ENCODE measurements around the gene CSN1S1.
"Not testable (repeated sequence)": the region's sequence is repeated elsewhere in the genome, so short reads cannot be mapped to it uniquely, and the experiment has no call there.

Gene CSN1S1, protein sequence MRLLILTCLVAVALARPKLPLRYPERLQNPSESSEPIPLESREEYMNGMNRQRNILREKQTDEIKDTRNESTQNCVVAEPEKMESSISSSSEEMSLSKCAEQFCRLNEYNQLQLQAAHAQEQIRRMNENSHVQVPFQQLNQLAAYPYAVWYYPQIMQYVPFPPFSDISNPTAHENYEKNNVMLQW

DNA sequence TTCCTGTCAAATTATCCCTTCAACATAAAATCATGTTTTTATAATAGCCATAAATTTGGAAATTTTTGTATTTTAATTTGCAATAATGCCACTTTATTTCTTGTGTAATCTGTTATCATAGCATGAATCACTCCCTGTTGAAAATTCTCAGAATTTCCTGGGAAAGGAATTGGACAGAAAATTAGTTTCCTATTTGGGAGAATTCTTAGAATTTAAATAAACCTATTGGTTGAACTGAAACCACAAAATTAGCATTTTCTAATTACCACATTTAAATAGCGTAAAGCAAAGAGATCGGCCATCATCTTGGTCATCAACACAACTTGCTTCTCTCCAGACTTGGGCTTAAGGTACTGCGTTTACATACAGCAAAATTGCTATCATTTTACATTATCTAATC is at the start of gene CSN1S1:
Gene CSN1S1 (plus strand): TSS at position 301 of the 400 bp plus-strand sequence. CDS start 1,488 bp downstream, outside the sequence.
- no peak for DNase-seq (ENCODE audit: low read depth in 2 of 2)

DNA sequence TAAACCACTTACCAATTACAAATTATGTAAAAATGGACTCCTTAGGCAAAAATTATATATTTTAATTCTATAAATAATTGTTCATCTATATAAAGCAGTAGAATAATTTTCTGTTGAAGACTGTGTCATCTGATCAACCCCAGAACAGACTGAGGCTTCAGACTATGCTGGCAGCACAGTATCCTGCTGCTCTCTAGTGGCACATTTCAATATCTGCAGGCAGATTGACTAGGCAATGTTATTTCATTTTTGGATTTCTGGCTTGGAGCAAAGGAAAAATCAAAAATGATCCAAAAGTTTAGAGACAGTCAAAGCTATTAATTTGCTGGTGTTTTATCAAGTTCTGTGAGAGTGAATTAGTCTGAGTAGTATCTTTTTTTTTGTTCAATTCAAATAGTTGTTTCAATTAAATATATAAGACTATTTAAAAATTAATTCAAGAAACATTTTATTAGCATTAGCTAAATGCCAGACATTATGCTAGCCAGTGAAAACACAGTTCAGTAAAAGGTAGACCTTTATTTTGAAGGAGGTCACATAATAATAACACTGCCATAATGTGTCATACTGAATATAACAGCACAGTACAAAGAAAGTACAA is 49.6 kb upstream of the CSN1S1 start:
- peak; percentile 1 to 4 for DNase-seq (ENCODE audit: low read depth in 2 of 2)

DNA sequence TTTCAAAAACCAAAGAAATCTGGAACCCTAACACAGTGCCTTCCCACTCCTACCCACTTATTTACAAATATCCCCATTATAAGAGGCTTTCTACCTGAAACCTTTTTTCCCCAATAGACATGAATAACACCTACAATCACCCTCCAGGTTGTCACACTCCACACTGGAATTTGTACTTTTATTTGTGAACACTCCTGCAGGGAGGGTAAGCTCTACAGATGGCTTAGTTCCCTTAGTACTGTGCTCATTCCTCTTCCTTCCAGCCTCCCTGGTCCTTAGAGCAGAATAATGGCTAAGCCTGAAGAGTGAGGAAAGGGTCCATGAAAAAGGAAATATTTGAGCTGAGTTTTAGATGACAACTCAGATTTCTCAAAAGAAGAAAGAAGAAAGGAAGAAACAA is 48.7 kb upstream of the CSN1S1 start:
- DNase-seq (ENCODE audit: low read depth in 2 of 2): no peak

DNA sequence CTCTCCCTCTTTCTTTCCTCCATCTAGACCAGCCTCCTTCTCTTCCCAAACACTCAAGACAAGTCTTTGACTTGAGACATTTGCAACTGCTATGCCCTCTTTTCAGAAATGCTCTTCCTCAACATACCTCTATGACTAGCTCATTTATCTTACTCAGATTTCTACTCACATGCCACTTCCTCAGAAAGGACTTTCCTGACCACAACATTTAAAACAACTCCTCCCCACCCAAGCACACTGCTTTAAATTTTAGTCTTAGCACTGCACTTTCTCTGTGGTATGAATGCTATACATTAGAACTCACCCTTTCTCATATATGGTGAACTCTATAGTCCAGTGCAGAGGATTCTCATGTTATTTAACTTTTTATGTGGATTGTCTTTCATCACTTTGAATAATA is 42.5 kb upstream of the CSN1S1 start:
- DNase-seq (ENCODE audit: low read depth in 2 of 2): no peak

DNA sequence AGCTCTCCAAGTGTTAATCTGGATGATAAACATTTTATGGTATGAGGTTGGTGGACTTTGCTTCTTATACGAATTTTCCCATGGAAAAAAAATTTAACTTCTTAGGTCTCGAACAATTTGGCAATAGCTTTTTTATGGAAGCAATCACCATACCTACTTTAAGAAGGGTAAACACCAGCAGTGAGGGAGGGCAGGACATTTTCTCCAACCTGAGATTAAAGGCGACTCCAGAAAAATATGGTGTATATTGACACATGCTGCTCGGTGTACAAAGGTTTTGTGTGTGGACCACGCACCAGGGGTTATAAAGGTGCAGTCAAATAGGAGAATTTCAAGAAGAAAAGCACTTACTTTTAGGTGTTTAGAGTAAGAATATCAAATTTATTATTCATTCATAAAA is 36.7 kb upstream of the CSN1S1 start:
- no peak for DNase-seq (ENCODE audit: low read depth in 2 of 2)

DNA sequence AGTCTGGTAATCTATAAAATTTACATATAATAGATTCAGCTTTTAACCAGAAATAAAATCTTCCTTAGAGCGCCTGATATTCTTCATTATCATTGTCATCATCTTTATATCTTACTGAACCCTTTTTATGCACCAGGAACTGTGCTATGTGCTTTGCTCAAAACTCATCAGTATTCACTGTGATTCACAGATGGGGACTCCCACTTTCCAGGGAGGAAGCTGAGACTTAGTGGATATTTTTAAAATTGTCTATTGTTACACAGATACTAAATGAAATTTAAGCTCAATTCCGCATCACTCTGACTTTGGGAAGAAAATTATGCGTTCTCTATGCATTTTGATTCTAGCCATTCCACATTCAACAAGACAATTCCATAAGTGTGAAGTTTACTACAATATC is 36.1 kb upstream of the CSN1S1 start:
- DNase-seq (ENCODE audit: low read depth in 2 of 2): no peak

DNA sequence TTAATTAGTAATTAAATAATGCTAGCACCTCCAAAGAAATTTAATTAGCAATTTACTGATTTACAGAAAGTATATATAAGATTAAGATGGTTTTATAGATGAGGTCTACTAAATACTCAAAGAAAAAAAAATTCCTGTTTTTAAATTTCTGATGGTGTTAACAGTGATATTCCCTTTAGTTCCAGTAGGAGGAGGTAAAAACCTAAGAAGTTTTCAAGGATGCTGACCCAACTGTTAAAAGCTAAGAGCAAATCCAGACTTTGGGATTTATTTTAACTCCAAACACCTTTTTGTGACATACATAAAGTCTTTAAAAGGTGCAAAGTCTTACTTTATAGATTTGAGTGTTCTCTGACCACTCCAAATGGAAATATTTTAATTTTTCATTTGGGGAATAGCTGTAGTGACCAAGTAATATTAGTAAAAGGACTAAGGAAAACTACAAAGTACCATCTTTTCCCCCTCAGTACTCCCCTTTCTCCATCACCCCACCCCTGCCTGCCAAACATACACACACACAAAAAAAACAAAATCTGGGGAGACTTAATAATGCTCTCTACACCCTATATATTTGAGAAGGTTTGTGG is 34.2 kb upstream of the CSN1S1 start:
- DNase-seq (ENCODE audit: low read depth in 2 of 2): no peak

DNA sequence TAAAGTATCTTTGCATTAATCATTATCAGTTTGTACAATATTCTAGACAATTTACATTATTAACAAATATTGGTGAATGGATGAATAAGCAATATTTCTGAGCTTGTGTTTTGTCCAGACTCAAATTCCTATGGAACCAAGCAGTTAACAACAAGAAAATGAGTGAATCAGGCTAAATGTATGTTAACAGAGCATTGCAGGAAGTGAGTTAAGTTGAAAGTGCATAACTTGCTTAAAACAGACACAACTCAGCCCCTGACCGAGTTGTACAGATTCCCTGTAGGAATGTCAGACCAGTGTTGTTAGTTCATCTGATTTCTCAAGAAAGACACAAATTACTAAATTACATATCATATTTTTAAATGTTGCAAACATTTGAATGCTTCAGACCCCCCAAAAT is 23.7 kb upstream of the CSN1S1 start:
- DNase-seq (ENCODE audit: low read depth in 2 of 2): no peak

DNA sequence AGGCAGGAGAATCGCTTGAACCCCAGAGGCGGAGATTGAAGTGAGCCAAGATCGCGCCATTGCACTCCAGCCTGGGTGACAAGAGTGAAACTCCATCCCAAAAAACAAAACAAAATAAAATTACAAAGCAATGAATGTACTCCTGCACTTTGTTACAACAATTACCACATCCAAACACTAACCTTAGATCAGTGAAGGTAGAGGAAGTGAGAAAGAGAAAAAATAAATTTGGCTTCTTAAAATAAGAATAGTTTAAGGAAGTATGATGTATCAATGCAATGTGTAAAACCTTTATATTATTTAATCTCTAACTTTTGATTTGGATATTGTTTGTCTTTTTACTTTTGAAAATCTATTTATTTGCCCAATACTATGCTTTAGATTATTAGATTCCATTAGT is 21.7 kb upstream of the CSN1S1 start:
- no peak for DNase-seq (ENCODE audit: low read depth in 2 of 2)

DNA sequence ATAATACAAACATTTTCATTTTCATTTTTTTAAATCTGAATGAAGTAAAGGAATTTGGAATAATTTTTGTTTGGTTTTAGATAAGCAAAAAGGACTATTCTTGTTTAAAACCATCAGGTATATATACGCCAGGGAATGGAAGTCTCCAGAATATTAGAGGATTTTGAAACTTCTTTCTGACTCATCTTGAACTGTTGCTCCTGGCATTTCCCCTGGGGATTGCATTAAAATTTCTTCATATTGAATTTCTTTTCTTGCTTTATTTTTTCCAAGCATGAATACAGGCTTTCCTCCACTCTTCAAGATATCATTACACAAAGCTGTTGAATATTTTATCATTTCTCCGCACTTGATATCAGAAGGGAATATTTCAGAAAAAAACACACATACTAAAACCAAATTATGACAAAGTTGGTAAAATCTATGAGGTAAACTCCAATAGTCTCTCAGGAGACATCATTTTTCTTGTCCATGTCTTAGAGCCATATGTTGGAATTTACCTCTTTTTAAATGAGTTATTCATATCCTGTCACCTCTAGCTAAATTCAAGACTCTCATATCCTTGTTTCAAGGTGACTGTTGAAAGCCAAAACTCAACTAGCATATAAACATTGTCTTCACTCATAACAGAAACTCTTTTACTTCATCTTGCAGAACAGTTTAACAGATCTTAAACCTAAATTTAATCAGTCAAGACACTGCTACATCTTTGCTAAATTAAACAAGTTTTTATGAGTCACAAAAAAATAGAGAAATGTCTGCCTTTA is 20.7 kb upstream of the CSN1S1 start:
- no peak for DNase-seq (ENCODE audit: low read depth in 2 of 2)

DNA sequence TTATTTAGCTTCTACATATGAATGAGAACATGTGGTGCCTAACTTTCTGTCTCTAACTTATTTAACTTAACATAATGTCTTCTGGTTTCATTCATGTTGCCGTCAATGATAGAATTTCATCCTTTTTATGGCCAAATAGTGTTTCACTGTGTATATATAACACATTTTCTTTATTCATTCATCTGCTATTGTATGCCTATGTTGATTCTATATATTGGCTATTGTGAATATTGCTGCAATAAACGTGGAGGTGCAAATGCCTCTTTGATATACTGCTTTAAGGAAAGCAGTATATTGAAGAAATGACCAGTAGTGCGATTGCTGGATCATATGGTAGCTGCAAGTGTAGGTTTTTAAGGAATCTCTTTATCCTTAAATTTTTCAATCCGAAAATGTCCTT is 10.0 kb upstream of the CSN1S1 start:
- no peak for DNase-seq (ENCODE audit: low read depth in 2 of 2)

DNA sequence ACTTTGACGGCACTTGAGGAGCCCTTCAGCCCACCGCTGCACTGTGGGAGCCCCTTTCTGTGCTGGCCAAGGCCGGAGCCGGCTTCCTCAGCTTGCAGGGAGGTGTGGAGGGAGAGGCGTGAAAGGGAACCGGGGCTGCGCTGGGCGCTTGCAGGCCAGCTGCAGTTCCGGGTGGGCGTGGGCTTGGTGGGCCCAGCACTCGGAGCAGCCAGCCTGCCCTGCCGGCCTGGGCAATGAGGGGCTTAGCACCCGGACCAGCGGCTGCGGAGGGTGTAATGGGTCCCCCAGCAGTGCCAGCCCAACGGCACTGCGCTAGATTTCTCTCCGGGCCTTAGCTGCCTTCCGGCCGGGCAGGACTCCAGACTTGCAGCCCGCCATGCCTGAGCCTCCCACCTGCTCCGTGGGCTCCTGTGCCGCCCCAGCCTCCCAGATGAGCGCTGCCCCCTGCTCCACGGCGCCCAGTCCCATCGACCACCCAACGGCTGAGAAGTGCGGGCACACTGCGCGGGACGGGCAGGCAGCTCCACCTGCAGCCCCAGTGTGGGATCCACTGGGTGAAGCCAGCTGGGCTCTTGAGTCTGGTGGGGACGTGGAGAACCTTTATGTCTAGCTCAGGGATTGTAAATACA is 7.0 kb upstream of the CSN1S1 start:
- DNase-seq (ENCODE audit: low read depth in 2 of 2): not testable (repeated sequence)

DNA sequence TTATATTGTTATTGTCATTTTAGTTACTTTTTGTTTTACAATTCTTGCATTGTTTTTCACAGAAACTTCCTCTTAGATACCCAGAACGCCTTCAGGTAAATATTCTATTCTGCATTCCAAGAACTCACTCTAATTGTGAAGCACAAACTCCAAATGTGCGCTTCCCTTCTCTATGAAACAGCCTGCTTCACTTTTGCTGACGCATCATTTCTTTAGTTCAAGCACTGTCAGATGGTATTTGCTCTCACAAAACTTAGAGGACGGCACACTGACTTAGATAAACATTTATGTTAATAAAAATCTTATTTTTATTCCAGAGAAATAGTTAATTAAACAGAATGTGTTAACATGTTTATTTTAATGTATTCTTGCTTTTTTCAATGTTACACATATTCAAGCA is 3.3 kb downstream of the CSN1S1 start:
- DNase-seq (ENCODE audit: low read depth in 2 of 2): no peak

DNA sequence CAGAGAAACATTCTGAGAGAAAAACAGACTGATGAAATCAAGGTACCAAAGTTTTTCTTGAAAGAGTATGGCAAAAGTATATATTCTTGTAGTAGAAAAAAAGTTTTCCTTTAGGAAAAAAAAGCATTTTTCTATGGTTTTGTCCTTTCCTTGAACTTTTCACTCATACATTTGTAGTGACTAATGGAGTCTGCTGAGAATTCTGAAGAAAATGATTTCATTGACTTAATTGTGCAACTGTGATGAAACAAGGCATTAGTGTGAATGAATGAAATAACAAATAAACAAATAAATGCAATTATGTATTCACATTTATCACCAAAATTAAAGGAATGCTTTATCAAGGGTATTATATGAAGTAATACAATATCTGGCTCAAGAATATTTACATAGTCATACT is 5.7 kb downstream of the CSN1S1 start:
- no peak for DNase-seq (ENCODE audit: low read depth in 2 of 2)

DNA sequence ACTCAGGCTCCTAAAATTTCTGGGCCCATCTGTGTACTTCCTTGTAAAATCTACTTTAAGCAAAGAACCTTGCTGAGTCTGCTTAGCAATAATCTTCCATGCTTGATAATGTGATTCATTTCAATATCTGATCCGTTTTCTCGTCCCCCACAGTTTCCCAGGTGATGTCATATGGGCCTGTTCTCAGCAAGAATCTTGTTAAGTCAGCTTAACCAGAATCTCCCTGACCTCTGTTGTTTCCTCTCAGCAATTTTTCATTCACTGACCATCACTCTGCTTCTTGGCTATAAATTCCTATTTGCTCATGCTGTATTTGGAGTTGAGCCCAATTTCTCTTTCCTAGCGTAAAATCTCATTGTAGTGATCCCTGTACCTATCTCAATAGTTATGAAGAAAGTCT is 20.7 kb downstream of the CSN1S1 start:
- no peak for DNase-seq (ENCODE audit: low read depth in 2 of 2)

DNA sequence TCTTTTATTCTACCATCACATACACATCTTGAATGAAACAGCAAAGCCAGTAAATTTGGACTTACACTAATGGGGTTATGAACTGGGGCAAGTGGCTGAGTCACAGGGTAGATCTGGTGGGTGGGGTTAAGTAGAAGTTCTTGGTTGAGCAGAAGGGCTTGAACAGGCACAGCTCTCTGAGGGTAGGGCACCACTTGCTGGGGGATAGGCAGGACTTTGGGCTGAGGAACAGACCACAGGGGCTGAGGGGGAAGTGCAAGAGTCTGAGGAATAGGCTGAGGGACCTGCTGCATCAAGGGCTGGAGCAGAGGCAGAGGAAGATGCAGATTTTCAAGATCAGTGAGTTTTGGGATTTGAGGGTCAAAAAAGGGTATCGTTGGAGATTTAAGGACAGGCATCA is 26.3 kb downstream of the CSN1S1 start:
- DNase-seq (ENCODE audit: low read depth in 2 of 2): no peak

DNA sequence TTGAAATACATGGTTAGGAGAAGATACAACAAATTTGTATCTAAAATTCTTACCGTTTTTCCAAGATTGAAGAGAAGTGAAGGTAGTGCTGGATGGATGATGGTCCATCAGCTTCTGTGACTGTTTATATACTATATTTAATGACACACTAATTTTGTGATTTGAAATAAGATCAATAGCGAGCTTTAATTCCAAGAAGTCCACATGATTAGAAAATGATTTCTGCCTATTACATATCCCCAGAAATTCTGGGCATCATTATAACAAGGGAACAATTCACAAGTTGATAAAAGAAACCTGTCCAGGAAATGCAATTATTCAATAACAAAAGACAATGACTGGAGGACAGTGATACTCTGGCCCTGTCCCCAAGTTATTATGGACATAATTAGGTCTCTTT is 34.8 kb downstream of the CSN1S1 start, which contains the start of gene CSN2:
Gene CSN2 (minus strand): TSS at position 101 of the 400 bp plus-strand sequence. CDS start 4,733 bp downstream, outside the sequence.
- no peak for DNase-seq (ENCODE audit: low read depth in 2 of 2)

DNA sequence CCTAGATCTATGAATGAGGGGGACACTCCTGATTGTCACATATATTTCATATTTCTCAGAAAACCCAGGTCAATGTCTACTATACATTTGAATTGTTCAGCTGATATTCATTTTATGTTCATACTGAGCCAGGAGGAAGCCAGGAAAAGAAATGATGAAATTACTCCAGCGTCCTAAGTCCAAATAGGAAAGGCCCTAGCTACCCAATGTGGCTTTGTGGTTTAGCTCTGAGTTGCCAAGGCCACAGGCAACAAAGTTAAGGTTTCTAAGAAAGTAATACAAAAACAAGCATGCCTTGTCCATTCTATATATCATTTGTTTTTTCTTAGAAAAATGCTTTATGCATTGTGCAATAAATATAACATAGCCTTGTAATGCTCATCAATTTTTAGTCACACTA is 39.2 kb downstream of the CSN1S1 start:
- DNase-seq (ENCODE audit: low read depth in 2 of 2): no peak

DNA sequence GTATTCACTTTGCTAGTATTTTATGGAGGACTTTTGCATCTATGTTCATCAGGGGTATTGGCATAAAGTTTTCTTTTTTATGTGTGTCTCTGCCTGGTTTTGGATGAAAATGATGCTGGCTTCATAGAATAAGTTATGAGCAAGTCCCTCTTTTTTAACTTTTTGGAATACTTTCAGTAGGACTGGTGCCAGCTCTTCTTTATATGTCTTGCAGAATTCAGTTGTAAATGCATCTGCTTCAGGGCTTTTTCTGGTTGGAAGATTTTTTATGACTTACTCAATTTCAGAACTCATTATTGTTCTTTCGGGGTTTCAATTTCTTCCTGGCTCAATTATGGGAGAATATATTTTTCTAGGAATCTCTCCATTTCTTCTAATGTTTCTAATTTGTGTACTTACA is 43.8 kb downstream of the CSN1S1 start:
- no peak for DNase-seq (ENCODE audit: low read depth in 2 of 2)

DNA sequence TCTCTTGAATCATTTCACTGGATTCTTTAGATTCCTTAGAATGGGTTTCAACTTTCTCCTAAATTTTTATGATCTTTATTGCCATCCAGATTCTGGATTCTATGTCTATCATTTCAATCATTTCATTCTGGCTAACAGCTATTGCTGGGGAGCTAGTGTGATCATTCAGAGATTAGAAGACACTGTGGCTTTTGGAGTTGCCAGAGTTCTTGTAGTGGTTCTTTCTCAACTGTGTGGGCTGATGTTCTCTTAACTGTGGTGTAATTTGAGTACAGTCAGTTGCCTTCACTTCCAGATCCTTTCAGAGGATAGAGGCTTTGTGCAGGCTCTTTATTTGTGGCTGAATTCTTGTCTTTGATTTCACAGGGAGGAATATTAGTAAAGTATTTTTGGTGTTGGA is 46.7 kb downstream of the CSN1S1 start:
- DNase-seq (ENCODE audit: low read depth in 2 of 2): no peak

DNA sequence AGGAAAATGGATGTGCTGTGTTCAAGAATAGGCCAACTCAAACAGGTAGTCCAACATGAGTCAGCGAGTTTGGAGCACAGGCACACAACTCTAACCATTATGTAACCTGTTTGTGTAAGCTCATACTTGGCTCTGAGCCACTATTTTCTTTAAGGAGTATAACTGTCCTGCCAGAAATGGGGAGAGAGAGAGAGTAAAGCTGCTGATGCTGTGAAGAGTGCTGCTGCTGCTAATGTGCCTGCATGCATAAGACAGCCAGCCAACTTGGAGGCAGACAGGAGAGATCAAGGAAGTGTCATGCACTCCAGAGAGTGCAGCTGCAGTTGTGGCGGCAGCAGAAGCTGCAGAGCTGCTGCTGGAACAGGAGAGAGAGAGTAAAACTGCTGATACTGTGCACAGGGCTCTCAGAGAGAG is 53.2 kb downstream of the CSN1S1 start:
- DNase-seq (ENCODE audit: low read depth in 2 of 2): no peak

DNA sequence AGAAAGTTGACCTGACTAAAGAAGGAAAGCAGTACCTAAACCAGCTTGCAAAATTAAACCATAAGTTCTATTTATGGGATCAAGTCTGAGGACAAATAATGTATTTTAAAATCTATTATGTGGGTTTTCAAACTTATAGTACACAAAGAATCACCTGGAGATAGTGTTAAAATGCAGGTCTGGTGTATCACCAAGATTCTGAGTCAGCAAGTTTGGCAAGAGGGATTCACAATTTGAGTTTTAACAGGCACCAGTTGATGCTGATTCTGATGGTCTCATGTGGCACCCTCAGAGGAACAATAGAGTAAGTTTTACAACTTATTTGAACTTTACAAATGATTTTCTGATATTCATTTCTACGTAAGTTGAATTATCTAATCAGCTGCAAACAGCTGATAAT is 55.8 kb downstream of the CSN1S1 start:
- no peak for DNase-seq (ENCODE audit: low read depth in 2 of 2)

Data from stimulated activated CD8-positive, alpha-beta memory T cell treated with anti-CD3 and anti-CD28 coated beads, Interleukin-2, amount 100 ng/mL, for 1 hour (primary cell).